MM.1S (cell line): Measurements from ENCODE around the gene APOB.

ENCODE experiments used
- DNase-seq: peaks from one replicate; pipeline ENCODE4 v3.0.0-alpha.2; 2015
- H2AFZ ChIP-seq: fragments of 300-600 bp; sonication (generic); 2 replicates; pipeline ENCODE4 v1.6.0; 2016; ENCODE audit warnings: antibody characterized with exemption, low read length
- H3F3A ChIP-seq: fragments of 300-600 bp; sonication (generic); 2 replicates; pipeline ENCODE4 v1.6.1; 2016; ENCODE audit warnings: mild to moderate bottlenecking, antibody characterized with exemption, low read length, moderate library complexity, mixed read lengths; ENCODE audit not compliant: insufficient read depth
- H3K27ac ChIP-seq: fragments of 300-600 bp; sonication (generic); 2 replicates; pipeline ENCODE4 v1.5.1; 2016; ENCODE audit warnings: mild to moderate bottlenecking, low read length
- H3K27me3 ChIP-seq: fragments of 300-600 bp; sonication (generic); replicated peaks from 2 replicates; pipeline ENCODE4 v1.6.0; 2016; ENCODE audit warnings: low read length; ENCODE audit not compliant: insufficient read depth
- H3K36me3 ChIP-seq: fragments of 300-600 bp; sonication (generic); replicated peaks from 2 replicates; pipeline ENCODE4 v1.6.1; 2016; ENCODE audit warnings: mild to moderate bottlenecking, low read length, mixed read lengths; ENCODE audit not compliant: insufficient read depth
- H3K4me1 ChIP-seq: fragments of 300-600 bp; sonication (generic); 2 replicates; pipeline ENCODE4 v1.6.1; 2016; ENCODE audit warnings: low read length, mixed read lengths
- H3K4me2 ChIP-seq: fragments of 300-600 bp; sonication (generic); 2 replicates; pipeline ENCODE4 v1.6.0; 2016; ENCODE audit warnings: low read depth, low read length
- H3K4me3 ChIP-seq: fragments of 300-600 bp; sonication (generic); 2 replicates; pipeline ENCODE4 v1.5.1; 2016; ENCODE audit warnings: low read length, mixed read lengths
- H3K79me2 ChIP-seq: fragments of 300-600 bp; sonication (generic); 2 replicates; pipeline ENCODE4 v1.6.1; 2016; ENCODE audit warnings: mixed run types, low read length, mixed read lengths
- H3K9ac ChIP-seq: fragments of 300-600 bp; sonication (generic); 2 replicates; pipeline ENCODE4 v1.6.1; 2016; ENCODE audit warnings: low read length, mixed read lengths
- H3K9me2 ChIP-seq: fragments of 300-600 bp; sonication (generic); replicated peaks from 2 replicates; pipeline ENCODE4 v1.6.1; 2016; ENCODE audit warnings: mild to moderate bottlenecking, low read length, mixed read lengths; ENCODE audit not compliant: insufficient read depth
- H3K9me3 ChIP-seq: fragments of 300-600 bp; sonication (generic); replicated peaks from 2 replicates; pipeline ENCODE4 v1.6.1; 2016; ENCODE audit warnings: mild to moderate bottlenecking, low read length, mixed read lengths; ENCODE audit not compliant: insufficient read depth
- H4K20me1 ChIP-seq: fragments of 300-600 bp; sonication (generic); 2 replicates; pipeline ENCODE4 v1.6.1; 2016; ENCODE audit warnings: mild to moderate bottlenecking, low read length, moderate library complexity, mixed read lengths; ENCODE audit not compliant: insufficient read depth
- EZH2 ChIP-seq: fragments of 300-600 bp; sonication (generic); optimal IDR thresholded peaks from 2 replicates; pipeline ENCODE3; 2017; ENCODE audit warnings: low read depth, mild to moderate bottlenecking, antibody characterized with exemption, low read length, mixed read lengths
- EZH2phosphoT487 ChIP-seq: fragments of 300-600 bp; sonication (generic); IDR thresholded peaks from 2 replicates; pipeline ENCODE4 v1.6.1; 2018; ENCODE audit warnings: antibody characterized with exemption, low read length
- TF ChIP-seq, protein P1 (sequence below): fragments of 300-600 bp; sonication (generic); IDR thresholded peaks from 2 replicates; pipeline ENCODE4 v1.5.1; 2016; ENCODE audit warnings: antibody characterized with exemption, low read length, mixed read lengths

The APOB gene

DNA sequence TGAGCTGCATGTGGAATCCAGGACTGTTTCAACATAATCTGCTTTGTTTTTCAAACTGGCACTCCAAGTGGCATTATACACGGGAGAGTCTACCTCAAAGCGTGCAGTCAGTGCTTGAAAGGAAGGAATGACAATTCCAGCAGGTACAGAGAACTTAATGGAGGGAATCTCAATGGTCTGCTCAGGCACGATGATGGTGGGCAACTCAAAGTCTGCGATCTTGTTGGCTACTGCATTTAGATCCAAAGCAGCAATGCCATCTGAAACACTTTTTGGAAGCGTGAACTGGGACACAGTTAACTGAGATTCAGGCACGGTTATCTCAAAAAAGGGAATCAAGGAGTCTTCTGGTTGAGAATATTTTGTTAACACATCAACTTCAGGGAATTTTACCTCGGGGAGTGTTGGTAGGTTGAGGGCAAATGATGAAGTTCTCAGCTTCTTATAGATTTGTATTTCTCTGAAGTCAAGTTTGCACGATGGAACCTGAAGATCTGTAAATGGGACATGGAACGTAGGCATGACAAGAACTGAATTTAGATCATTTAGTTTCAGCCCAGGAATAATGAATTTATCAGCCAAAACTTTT lies 38.7 kb downstream of the APOB start:
- H3K36me3 ChIP-seq = no peaks in the 10 kb centered on the region
- H3K79me2 ChIP-seq = no peaks in the 10 kb centered on the region
- H3K27ac ChIP-seq = no peak overlapping the region
- DNase-seq = no peak
- H2AFZ ChIP-seq = no peak overlapping the region
- TF ChIP-seq, protein P1, sequence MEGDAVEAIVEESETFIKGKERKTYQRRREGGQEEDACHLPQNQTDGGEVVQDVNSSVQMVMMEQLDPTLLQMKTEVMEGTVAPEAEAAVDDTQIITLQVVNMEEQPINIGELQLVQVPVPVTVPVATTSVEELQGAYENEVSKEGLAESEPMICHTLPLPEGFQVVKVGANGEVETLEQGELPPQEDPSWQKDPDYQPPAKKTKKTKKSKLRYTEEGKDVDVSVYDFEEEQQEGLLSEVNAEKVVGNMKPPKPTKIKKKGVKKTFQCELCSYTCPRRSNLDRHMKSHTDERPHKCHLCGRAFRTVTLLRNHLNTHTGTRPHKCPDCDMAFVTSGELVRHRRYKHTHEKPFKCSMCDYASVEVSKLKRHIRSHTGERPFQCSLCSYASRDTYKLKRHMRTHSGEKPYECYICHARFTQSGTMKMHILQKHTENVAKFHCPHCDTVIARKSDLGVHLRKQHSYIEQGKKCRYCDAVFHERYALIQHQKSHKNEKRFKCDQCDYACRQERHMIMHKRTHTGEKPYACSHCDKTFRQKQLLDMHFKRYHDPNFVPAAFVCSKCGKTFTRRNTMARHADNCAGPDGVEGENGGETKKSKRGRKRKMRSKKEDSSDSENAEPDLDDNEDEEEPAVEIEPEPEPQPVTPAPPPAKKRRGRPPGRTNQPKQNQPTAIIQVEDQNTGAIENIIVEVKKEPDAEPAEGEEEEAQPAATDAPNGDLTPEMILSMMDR = no peak
- TF ChIP-seq EZH2phosphoT487 = no peak
- TF ChIP-seq EZH2 = no peak
- H3K9me2 ChIP-seq = no peaks in the 10 kb centered on the region
- H3K9ac ChIP-seq = no peak overlapping the region
- H3F3A ChIP-seq = no peaks in the 10 kb centered on the region
- no peak overlapping the region for H3K4me2 ChIP-seq
- H3K4me3 ChIP-seq = no peak overlapping the region
- H4K20me1 ChIP-seq = no peaks in the 10 kb centered on the region
- H3K4me1 ChIP-seq = no peaks in the 10 kb centered on the region
- H3K9me3 ChIP-seq = no peaks in the 10 kb centered on the region
- no peaks in the 10 kb centered on the region for H3K27me3 ChIP-seq

DNA sequence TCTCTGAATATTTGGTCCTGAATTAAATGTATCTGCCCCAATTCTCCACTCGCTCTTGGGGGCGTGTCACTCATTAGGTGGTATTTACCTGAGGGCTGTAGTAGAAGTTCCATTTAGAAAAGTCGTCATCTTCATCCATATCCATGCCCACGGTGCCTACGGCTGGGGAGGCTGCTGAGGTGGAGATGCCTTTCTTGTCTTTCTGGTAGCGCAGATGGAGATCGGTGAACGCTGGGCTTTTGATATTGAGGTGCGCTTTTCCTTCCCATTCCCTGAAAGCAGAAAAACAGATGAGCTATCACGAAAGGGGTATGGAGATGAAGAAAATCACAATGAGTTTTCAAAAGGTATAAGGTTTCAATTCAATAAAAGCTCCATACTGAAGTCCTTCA lies 39.7 kb downstream of the APOB start:
- H3F3A ChIP-seq = no peaks in the 10 kb centered on the region
- no peak overlapping the region for H3K4me3 ChIP-seq
- H2AFZ ChIP-seq = no peak overlapping the region
- TF ChIP-seq, protein P1 = no peak
- TF ChIP-seq EZH2phosphoT487 (no peak), EZH2 (no peak)
- no peaks in the 10 kb centered on the region for H3K4me1 ChIP-seq
- H3K4me2 ChIP-seq = no peak overlapping the region
- H3K27ac ChIP-seq = no peak overlapping the region
- H3K9me3 ChIP-seq = no peaks in the 10 kb centered on the region
- no peak for DNase-seq
- no peaks in the 10 kb centered on the region for H3K9me2 ChIP-seq
- H3K79me2 ChIP-seq = no peaks in the 10 kb centered on the region
- no peaks in the 10 kb centered on the region for H3K27me3 ChIP-seq
- no peak overlapping the region for H3K9ac ChIP-seq
- no peaks in the 10 kb centered on the region for H4K20me1 ChIP-seq
- no peaks in the 10 kb centered on the region for H3K36me3 ChIP-seq

DNA sequence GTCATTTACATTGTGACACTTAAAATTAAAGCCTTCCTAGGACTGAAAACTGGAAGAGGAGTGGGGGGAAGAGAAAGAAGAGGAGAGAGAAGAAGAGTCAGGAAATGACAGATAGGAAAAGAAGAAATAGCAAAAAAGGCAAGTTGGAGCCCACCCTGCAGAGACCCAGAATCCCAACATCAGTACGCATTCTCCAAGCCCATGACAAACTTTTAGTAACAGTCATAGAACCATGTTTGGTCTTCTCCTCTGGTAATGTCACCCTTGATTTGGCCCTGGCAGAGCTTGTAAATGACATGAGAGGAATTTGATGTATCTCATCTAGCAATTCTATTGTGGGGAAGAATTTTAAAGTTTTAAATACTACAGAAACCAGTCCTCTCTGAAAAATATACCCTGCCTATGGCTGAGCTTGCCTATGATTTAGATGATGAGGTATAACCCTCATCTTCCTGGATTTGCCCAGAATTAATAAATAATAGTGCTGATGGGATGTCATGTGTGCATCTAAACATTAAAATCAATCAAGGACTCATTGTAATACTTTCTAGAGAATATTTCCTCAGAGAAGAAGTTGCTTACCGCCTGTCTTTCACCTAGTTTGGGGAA lies 40.2 kb downstream of the APOB start:
- Histone ChIP-seq H2AFZ (no peak overlapping the region), H3K4me3 (no peak overlapping the region), H3F3A (no peaks in the 10 kb centered on the region), H3K9ac (no peak overlapping the region), H3K27me3 (no peaks in the 10 kb centered on the region), H3K9me2 (no peaks in the 10 kb centered on the region), H3K27ac (no peak overlapping the region), H3K4me2 (no peak overlapping the region), H3K9me3 (no peaks in the 10 kb centered on the region), H3K4me1 (no peaks in the 10 kb centered on the region), H4K20me1 (no peaks in the 10 kb centered on the region), H3K36me3 (no peaks in the 10 kb centered on the region), H3K79me2 (no peaks in the 10 kb centered on the region)
- no peak for DNase-seq
- no peak for TF ChIP-seq EZH2phosphoT487
- TF ChIP-seq EZH2 = no peak

DNA sequence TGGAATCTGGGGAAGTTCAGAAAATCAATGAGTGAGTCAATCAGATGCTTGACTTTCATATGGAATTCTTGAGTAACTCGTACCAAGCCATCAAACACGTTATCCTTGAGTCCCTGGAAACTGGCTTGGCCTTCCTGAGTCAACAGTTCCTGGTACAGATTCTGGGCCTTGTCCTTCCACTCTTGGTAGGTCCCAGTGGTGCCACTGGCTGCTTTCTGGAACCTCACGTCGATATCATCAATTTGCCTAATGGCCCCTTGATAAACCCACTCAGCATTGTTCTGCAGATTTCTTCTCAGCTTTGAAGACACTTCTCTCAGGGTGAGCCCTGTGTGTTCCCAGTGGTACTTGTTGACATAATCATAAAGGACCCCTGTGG lies 41.1 kb downstream of the APOB start:
- Histone ChIP-seq H3F3A (no peaks in the 10 kb centered on the region), H3K4me1 (no peaks in the 10 kb centered on the region), H3K27ac (no peak overlapping the region), H3K27me3 (no peaks in the 10 kb centered on the region), H3K9me3 (no peaks in the 10 kb centered on the region), H3K79me2 (no peaks in the 10 kb centered on the region), H2AFZ (no peak overlapping the region), H3K9me2 (no peaks in the 10 kb centered on the region), H4K20me1 (no peaks in the 10 kb centered on the region), H3K36me3 (no peaks in the 10 kb centered on the region), H3K9ac (no peak overlapping the region), H3K4me3 (no peak overlapping the region), H3K4me2 (no peak overlapping the region)
- DNase-seq = no peak
- no peak for TF ChIP-seq EZH2phosphoT487
- TF ChIP-seq, protein P1 = no peak
